Measurements from ENCODE around the gene JAKMIP3.

JAKMIP3 gene

GRCh38 chr10:132065491-132066105 is at the start of gene JAKMIP3:
Gene JAKMIP3, plus strand, starts transcription at chr10:132065946. Its CDS starts 38,863 bp downstream, at chr10:132104809.
- DNase-seq: no peak

- no peak for DNase-seq
These were observed 49.2 kb upstream of the JAKMIP3 start for GRCh38 chr10:132016514-132016913.

DNA sequence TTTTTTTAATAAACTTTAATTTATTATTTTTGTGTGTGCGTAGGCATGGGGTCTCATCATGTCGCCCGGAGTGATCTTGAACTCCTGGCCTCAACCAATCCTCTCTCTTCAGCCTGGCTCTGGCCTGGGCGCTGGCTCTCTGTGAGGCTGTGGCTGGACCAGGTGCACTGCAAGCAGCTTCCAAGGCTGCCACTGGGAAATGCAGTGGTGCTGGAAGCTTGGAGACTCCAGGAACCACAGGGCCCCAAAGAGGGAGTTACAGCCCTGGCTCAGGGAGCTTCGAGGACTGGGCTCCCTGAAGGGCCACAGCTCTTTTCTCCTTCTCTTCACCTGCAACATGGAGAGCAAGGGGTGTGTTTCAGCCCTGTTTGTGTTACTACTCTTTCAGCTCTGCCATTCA is 47.3 kb upstream of the JAKMIP3 start:
- no peak for DNase-seq

- no peak for DNase-seq
These were observed 46.4 kb upstream of the JAKMIP3 start for GRCh38 chr10:132019366-132019765.

DNA sequence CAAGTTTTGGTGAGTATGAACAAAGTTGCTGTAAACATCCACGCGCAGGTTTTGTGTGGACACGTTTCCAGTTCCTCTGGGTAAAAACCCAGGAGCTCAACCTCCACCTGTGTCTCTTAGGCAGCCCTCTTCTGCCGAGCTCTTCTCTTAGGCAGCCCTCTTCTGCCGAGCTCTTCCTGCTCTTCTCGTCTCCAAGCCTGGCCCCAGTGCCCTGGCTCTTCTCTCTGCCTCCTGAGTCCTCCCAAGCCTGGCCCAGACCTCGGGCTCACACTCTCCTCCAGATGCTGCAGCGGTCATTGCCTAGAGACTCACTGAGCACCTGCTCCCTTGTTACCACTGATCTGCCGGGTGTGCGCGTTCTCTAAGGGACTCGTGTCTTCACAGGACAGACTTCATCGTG is 45.3 kb upstream of the JAKMIP3 start:
- no peak for DNase-seq

- no peak for DNase-seq
These were observed 44.7 kb upstream of the JAKMIP3 start for GRCh38 chr10:132021046-132021445.

- DNase-seq: no peak
These were observed 44.1 kb upstream of the JAKMIP3 start for GRCh38 chr10:132021504-132022143.

- DNase-seq: no peak
These were observed 43.5 kb upstream of the JAKMIP3 start for GRCh38 chr10:132022241-132022640.

DNA sequence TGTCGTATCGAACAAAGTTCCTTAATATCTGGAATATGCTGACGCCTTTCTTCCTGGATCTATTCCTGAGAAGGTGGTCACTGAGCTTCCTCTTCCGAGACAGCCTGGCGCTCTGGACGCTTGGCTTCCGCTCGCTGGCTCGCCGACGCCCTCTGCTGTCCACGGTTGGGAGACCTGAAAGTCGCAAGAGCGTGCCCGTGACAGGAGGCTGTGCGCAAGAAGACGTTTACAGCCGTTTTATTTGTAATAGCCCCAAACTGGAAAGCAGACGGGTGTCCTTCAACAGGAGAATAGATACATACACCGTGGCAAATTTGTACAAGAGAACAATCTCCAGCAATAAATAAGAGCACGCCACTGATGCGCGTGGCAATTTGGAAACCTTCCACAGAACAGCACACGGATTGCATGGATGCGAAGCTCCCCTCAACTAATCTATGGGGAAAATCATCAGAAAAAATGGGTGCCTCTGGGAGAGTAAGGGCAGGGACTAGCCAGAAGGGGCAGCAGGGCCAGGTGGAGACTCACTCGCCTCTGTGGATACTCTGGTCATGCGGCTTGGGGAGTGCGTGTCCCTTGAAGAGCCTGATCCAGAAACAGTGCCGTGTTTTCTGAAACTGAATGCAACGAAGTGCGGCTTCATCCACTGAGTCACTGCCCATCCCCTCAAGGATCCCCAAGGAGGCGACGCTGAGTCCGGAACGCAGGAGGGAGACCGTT is 42.5 kb upstream of the JAKMIP3 start:
- DNase-seq: no peak

GRCh38 chr10:132027423-132027983 is 38.2 kb upstream of the JAKMIP3 start:
- no peak for DNase-seq

DNA sequence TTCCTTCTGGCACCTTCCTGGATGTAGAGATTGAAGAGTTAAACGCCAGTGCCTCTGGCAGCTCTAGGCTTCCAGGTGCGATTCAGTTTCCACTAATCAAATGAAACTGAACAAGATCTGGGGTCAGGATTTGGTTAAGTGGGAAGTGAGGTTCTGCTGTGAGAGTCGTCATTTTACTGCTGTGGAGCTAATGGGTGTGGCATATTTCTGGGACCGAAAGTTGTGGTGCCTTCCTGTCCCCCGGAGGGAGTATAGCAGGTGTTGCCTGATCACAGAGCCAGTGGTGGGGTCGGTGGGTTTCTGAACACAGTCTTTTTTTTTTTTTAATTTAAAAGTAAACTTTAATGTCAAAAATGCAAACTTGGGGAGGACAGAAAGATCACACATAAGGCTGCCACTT is 37.0 kb upstream of the JAKMIP3 start:
- DNase-seq: no peak

GRCh38 chr10:132030898-132031463 is 34.8 kb upstream of the JAKMIP3 start:
- DNase-seq: no peak

- DNase-seq: no peak
These were observed 32.1 kb upstream of the JAKMIP3 start for GRCh38 chr10:132033632-132034031.

DNA sequence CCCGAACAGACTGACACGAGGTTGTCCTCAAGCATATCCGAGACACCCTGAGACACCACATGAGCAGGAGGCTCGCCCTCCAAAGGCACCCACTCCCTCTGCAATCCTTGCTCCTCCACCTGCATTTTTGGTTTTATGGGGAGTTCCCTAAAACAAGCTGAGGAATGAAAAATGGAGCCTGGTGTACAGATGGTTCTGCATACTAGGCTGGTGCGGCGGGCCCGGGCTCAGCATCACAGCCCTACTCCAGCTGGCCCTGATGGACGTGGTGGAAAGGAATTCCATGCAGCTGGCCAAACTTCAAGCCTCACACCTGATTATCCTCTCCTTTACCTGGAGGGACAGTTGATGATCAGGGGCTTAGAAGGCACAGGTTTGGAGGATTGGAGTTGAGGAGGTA is 30.3 kb upstream of the JAKMIP3 start:
- DNase-seq: no peak

DNA sequence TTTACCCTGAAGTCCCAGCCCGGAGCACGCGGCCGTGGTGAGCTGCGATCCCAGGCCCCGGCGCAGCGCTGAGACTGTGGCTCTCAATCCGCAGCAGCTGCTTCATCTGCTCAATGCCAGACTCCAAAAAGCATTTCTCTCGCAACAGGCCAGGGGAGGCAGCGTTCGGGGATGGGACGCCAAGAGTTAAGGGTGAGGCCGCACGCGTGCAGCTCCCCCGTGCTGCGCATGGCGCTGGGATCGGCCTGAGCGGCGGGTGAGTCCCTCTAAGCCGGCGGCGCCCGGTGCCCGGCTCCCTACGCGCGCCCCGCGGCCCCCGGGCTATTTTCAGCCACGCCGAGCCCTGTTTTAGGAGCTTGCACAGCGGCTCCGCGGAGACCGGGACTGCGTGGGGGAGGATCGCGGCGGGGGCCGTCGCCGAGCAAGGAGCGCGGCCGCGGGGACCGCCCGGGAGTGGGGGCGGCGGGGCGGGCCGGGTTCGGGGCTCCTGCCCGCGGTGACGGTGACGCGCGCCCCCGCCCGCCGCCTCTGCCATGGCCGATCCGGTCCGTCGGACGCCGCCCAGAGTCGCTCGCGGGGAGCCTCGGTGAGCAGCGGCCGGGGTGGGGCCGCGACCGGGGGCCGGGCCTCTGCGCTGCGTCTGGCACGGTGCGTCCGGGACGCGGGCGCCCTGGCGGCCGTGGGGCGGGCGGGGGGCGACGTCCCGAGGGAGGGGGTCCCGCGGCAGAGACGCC is 29.4 kb upstream of the JAKMIP3 start:
- DNase-seq: no peak

- DNase-seq: no peak
These were observed 28.7 kb upstream of the JAKMIP3 start for GRCh38 chr10:132036887-132037675.

DNA sequence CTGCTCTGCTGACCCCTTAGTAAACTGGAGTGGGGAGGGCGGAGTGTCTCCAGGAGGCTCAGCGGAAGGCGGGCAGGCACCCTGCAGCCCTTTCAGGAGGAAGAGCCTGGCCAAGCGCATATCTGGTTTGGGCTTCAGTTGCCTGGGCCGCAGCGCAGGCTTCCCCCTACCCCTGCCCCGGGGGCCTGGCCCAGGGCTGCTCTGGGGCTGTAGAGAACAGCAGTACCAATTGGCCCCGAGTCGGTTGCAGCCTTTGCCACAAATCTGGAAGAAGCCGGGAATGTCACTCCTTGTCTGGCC is 28.1 kb upstream of the JAKMIP3 start:
- DNase-seq: no peak

DNA sequence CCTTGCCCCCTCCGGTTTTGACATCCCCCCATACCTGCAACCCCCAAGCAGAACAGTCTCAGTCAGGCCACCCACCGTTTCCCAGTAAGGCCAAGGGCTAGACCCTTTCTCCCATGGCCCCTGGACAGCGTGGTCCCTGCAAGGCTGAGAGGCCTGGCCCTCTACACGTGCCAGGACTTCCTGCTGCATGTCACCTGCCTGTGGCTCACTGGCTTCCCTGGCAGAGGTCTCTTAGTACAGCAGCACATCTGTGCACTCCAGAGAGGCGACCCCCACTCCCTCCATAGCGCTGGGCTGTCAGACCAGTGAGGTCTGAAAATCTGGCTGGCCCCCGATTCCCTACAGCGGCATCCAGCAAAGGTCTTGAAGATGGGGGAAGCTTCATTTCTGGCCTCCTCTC is 26.4 kb upstream of the JAKMIP3 start:
- no peak for DNase-seq

GRCh38 chr10:132040046-132040445 is 25.7 kb upstream of the JAKMIP3 start:
- DNase-seq: no peak

DNA sequence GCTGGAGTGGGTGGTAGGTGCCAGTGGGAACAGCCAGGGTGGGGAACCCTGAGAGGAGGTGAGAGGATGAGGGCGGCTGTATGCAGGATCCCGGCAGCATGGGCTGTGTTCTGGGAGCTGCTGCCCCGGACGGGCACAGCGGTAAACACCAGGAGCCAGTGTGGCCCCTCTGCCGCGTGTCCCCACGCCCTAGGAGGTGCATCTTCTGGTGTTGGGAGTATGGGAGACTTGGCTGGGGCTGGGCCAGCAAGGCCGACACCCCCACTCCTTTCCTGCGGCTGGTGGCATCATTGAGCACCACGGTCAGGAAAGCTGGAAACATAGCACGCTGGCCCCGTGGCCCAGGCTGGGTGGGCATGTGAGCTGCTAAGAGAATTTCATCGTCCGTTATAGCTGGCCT is 24.4 kb upstream of the JAKMIP3 start:
- DNase-seq: no peak

DNA sequence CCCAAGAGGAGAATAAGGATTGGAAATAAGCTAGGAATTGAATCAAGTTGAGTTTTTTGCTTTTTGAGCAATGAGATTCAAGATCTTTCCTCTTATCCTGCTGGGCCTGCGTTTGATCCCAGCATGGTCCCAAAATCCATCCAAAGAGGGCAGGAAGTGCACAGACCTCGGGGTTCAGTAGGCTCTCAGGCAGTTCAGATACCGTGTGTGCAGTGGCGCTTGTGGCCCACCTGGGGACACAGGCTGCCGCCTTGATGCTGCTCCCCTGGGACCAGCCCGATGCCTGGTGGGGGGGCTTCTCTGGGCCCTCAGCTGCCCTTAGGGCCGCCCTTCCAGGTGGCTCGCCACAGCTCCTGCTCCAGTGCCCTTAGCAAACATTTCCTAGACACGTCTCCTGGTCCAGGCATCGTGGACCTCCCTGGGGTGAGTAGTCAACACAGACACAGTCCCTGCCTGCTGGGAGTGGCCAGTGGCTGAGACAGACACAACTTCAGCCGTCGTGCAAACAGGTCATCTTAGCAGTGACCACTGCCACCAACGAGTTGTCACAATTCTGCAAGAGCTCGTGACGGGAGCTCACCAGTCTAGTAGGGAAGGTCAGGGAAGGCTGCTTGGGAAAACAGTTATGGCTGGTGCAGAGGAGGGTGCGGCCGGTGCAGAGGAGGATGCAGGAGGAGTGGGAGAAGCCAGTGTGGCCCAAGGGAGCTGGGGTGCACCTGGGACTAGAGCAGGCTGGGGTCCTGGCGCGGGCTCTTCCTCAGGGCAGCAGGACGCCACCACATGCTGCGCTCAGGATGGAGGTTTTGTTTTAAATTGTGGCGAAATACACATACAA is 21.7 kb upstream of the JAKMIP3 start:
- DNase-seq: no peak
